ENCODE measurements around the gene PSMD13.

Gene PSMD13

DNA sequence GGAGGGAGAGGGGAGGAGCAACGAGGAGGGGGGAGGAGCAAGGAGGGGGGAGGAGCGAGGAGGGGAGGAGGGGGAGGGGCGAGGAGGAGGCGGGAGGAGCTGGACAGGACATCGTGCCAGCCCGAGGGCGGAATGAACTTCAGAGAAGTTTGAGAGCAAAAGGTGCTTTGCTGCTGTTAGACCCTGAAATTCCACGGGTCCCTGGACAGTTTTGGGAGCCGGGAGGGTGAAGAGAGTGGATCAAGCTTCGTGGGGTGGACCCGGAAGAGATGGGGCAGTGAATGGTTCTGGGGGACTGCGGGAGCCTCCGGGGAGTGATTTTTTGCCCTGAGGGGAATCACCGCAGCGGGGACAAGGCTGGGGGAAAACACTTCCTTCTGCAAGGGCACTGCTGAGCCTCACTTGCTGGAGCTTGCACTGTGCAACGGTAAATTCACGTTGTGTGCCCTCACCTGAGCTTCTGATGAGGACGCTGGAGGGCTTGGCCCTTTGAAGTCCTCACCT lies 30.8 kb downstream of the PSMD13 start:
- peak; percentile 57 for ATAC-seq
- TF ChIP-seq ZFP30 (CRISPR knock-in tag; IDR thresholded peaks at IDR 0.05) = no peak
- TF ChIP-seq, protein P1, sequence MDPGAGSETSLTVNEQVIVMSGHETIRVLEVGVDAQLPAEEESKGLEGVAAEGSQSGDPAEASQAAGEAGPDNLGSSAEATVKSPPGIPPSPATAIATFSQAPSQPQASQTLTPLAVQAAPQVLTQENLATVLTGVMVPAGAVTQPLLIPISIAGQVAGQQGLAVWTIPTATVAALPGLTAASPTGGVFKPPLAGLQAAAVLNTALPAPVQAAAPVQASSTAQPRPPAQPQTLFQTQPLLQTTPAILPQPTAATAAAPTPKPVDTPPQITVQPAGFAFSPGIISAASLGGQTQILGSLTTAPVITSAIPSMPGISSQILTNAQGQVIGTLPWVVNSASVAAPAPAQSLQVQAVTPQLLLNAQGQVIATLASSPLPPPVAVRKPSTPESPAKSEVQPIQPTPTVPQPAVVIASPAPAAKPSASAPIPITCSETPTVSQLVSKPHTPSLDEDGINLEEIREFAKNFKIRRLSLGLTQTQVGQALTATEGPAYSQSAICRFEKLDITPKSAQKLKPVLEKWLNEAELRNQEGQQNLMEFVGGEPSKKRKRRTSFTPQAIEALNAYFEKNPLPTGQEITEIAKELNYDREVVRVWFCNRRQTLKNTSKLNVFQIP (CRISPR knock-in tag; IDR thresholded peaks at IDR 0.05; ENCODE audit: borderline replicate concordance, low read depth) = no peak
- no peak for TF ChIP-seq OSR1 (CRISPR knock-in tag; IDR thresholded peaks at IDR 0.05)
- no peak for TF ChIP-seq TCF4 (CRISPR knock-in tag; IDR thresholded peaks at IDR 0.05; ENCODE audit: borderline replicate concordance)
- TF ChIP-seq, protein P2, sequence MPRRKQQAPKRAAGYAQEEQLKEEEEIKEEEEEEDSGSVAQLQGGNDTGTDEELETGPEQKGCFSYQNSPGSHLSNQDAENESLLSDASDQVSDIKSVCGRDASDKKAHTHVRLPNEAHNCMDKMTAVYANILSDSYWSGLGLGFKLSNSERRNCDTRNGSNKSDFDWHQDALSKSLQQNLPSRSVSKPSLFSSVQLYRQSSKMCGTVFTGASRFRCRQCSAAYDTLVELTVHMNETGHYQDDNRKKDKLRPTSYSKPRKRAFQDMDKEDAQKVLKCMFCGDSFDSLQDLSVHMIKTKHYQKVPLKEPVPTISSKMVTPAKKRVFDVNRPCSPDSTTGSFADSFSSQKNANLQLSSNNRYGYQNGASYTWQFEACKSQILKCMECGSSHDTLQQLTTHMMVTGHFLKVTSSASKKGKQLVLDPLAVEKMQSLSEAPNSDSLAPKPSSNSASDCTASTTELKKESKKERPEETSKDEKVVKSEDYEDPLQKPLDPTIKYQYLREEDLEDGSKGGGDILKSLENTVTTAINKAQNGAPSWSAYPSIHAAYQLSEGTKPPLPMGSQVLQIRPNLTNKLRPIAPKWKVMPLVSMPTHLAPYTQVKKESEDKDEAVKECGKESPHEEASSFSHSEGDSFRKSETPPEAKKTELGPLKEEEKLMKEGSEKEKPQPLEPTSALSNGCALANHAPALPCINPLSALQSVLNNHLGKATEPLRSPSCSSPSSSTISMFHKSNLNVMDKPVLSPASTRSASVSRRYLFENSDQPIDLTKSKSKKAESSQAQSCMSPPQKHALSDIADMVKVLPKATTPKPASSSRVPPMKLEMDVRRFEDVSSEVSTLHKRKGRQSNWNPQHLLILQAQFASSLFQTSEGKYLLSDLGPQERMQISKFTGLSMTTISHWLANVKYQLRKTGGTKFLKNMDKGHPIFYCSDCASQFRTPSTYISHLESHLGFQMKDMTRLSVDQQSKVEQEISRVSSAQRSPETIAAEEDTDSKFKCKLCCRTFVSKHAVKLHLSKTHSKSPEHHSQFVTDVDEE (CRISPR knock-in tag; IDR thresholded peaks at IDR 0.05) = no peak

DNA sequence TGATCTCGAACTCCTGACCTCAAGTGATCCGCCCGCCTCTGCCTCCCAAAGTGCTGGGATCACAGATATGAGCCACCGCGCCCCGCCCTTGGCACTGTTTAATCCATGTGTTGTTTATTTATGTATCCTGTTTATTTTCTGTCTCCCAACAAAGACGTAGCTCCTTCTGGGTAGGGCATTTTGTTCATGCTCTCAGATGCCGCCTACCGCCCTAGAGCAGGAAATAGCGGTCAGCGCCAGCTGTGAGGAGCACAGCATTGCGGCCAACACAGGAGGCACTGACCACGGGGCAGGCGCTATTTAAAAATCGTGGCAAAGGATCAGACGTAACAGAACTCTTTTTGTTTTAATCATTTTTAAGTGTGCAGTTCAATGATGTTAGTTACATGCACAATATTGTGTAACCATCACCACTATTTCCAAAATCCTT lies 32.0 kb downstream of the PSMD13 start:
- ATAC-seq = peak; percentile 90

DNA sequence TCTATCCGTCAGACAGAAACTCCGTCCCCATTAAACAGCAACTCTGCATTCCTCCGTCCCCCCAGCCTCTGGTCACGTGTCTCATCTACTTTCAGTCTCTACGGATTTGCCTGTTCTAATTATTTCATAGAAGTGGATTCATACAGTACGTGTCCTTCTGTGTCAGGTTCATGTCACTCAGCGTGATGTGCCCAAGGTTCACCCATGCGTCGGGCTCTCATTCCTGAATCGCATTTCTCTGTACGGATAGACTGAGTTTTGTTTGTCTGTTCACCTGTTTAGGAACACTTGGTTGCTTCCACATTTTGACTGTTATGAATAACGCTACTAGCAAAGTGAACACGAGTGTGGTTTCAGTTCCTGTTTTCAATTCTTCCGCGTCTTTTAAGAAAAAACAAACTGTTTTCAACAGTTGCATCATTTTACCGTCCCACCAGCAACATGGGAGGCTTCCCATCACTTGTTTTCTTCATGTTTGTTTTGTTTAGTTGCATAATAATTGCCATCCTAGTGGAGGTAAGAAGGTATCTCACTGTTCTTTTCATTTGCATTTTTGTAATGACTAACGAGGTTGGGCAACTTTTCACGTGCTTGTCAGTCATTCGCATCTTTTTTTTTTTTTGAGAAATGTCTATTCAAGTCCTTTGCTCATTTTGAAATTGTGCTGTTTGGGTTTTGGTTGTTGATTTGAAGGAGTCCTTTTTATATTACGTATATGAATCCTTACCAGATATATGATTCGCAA lies 32.5 kb downstream of the PSMD13 start:
- TF ChIP-seq SNAI2 (CRISPR knock-in tag; IDR thresholded peaks at IDR 0.05) (no peak), ZNF8 (CRISPR knock-in tag; IDR thresholded peaks at IDR 0.05) (no peak), OSR1 (CRISPR knock-in tag; IDR thresholded peaks at IDR 0.05) (no peak), ARNTL (CRISPR knock-in tag; IDR thresholded peaks at IDR 0.05; ENCODE audit: borderline replicate concordance, low read depth) (no peak), TOX (CRISPR knock-in tag; IDR thresholded peaks at IDR 0.05; ENCODE audit: borderline replicate concordance) (no peak), ZNF70 (CRISPR knock-in tag; IDR thresholded peaks at IDR 0.05) (no peak), TCF4 (CRISPR knock-in tag; IDR thresholded peaks at IDR 0.05; ENCODE audit: borderline replicate concordance) (no peak), ZC3H10 (CRISPR knock-in tag; IDR thresholded peaks at IDR 0.05) (no peak), ESRRG (CRISPR knock-in tag; IDR thresholded peaks at IDR 0.05) (no peak)
- TF ChIP-seq, protein P2 (CRISPR knock-in tag; IDR thresholded peaks at IDR 0.05) = no peak
- ATAC-seq = peak; percentile 6; the same call in 1 of the 3 replicates

DNA sequence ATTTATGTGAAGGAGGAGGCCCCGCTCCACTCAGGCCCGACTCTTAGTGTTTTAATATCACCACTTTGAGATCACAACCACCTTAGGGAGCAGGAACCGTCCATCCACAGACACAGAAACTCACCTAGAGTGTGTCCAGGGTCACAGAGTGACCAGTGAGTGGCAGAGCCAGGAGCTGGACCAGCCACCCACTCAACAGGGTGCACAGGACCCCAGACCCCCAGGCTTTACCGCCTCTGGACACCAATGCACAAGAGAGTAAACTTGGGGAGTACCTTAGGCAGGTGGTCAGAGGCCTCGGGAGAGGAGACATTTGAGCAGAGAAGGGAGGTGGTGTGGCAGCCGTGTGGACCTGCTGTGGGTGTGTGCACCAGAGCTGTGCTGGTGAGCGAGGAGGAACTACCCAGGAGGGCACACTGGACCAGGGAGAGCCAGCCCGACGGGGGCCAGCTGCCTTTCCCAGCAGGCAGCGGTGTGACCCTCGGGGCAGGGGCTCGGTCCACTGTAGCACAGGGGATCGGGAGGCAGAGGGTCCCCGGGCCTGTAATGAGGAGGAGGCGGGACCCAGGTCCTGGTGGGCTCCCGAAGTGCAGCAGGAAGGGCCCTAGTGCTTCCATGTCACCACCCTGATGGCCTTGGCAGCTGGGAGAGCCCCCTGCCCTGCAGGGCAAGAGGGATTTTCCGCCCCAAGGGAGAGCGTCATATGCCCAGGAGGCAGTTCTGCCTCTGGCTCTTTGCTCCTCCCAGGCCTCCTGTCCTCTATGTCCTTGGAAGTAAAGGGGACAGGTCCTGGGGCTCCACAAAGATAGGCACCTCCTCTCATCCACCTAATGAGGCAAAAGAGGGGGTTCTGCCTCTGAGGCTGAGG lies 33.9 kb downstream of the PSMD13 start:
- no peak for ATAC-seq
- TF ChIP-seq ZNF565 (CRISPR knock-in tag; conservative IDR thresholded peaks at IDR 0.05; ENCODE audit: low read depth) (no peak), ARNTL (CRISPR knock-in tag; IDR thresholded peaks at IDR 0.05; ENCODE audit: borderline replicate concordance, low read depth) (no peak), ZNF70 (CRISPR knock-in tag; IDR thresholded peaks at IDR 0.05) (no peak), ZNF8 (CRISPR knock-in tag; IDR thresholded peaks at IDR 0.05) (no peak), OSR1 (CRISPR knock-in tag; IDR thresholded peaks at IDR 0.05) (no peak), BACH2 (CRISPR knock-in tag; IDR thresholded peaks at IDR 0.05; ENCODE audit: borderline replicate concordance) (no peak), PPARA (CRISPR knock-in tag; IDR thresholded peaks at IDR 0.05; ENCODE audit: borderline replicate concordance) (no peak)
- TF ChIP-seq, protein P2 (CRISPR knock-in tag; IDR thresholded peaks at IDR 0.05) = no peak

Data from SK-N-SH treated with all-trans-retinoic acid at 6 μM for 48 hours (cell line).